HG02642 (cell line): ENCODE measurements around the gene MNX1.
A peak's percentile ranks its signal among the peaks of the same experiment; 100 is the strongest.

ENCODE experiments used
- ATAC-seq: cut with Tn5 transposase; IDR thresholded peaks from one replicate; pipeline ENCODE4 v1.9.1; 2021; ENCODE audit warnings: mild to moderate bottlenecking; ENCODE audit not compliant: unreplicated experiment, poor library complexity

Gene MNX1

DNA sequence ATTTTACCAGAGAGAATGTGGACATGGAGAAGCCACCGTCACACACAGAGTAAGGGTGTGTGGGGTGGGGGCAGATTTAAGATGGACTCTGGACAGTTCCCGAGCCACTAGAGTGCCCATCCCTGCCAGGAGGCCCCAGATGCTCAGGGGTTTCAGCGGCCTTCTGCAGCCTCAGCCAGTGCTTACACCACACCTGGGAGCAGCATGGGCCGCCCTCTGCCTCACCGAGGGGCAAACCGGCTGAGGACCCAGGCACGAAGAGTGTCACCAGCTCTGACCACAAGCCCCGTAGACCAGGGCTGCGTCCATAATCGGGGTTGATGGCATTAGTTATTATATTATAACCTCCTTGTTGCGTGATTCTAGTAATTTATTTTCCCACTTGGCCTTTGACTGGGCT, 6.7 kb upstream of the MNX1 start:
- ATAC-seq: no peak

DNA sequence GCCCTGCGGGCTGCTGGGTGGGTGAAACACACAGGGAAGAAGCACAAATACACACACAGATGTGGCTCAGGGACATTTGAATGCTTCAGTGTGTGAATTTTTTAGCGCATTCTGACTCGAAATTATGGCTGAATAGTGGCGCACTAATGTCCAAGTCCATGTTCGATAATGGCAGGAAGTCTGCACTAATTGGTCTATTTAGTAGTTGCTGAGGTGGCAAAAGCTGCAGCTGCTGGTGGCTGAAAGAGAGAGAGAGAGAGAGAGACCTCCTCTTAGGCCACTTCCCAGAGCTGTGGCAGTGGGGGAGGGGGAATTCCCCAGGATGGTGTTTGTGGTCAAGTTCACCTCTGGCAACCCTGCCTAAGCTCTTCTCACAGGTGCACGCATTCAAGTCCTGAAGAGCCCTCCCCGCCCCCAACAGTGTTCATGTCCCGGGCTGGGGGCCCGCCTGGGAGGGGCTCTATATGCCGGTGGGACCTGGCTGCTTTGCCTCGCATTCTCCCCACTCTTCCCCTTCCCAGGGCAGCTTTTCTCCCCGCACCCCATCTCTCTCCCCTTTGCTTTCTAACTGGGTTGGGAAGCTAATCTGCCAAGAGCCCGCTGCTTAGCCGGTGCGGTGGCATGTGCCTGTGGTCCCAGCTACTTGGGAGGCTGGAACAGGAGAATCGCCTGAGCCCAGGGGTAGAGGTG, 6.0 kb upstream of the MNX1 start:
- peak; percentile 74 for ATAC-seq

DNA sequence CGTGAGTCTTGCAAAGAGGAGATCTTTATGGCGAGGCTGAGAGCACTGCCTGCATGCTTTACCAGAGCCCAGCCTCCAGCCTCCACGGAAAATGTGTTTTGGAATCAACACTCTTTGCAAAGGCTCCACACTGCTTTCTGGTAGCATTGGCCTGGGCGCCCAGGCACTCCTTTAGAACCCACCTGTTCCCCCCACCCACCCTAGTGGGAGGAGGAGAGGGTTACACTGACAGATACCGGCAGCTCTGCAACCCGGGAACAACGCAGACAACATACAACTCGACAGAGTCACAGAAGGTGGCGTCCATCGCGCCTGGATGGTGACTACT, 5.5 kb upstream of the MNX1 start:
- ATAC-seq: peak; percentile 13

DNA sequence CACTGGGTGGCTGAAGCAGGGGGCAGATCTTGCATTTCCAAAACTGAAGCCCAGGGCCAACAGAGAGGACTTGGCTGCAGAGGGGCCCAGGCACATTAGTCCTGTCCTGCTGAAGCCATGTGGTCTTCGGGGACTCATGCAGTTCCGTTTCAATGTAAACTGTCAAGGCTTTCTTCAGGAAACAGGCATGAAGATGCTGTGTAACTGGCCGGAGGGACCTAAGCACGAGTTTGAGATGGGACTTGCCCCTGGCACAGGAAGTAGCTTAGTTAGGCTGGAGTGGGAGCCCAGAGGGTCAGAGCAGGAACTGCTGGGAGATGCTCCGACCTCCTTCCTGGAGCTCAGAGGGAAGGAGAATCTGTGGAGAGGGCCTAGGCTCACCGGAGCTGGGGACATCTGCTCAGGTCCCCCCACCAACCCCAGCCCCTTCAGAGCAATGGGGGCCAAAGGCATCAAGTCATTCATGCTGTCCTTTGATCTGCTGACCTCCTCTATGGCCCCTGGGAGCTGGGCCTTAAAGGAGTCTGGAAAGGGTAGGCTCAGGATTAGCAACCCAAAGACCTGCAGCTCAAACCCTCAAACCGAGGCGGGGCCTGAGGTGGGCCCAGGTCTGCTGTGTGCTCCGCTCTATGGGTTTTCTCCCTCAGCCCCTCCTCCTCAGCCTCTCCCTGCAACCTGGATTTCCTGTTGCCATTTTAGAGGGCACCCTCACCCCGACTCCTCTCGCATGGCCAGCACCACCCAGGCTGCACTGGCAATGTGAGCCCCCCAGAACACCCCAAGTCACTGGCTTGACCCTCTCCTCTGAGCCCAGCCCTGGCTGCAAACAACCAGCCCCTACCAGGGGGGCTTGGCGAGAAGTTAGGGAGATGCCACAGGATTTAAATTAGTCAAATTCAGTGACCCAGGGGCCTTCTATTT, 4.4 kb upstream of the MNX1 start:
- ATAC-seq: no peak

DNA sequence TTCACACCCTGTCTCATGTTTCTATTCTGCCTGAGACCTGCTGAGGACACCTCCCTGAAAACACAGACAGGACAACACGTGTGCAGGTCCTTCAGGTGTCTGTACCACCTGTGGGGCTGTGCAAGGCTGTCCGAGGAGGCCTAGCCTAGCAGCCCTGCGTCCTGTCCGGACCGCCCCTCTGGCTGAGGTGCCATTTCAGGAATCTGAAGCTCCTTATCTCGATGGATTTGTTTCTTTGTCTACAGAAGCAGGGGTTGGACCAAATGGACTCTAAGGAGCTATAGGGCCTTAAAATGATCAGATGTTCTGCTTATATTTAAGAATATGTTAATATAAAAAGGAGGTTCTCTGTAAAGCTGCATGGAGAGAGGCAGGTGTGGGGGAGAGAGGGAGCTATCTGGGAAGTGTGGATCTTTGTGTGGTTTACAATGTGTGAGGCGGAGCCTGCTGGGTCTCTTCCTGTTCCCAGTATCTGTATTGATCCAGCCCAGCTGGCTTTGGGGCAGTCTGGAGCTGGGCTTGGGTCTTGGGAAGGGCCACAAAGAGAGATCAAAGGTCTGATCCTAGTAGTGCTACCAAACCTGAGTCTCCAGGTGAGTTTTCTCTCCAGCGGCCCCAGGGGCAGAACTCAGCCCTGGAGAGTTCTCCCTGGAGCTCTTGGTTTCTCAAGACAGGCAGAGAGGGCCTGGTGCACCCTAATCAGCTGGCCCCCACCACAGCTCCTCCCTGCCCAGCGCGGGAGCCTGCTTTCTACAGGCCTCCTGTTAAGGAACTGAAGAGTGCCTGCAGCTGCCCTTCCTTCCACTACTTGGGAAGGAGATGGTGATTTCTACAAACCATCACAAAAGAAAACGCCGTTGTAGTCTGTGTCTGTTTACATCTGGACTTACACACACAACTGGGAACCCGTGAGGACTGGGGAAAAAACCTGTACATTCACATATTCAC, 3.4 kb upstream of the MNX1 start:
- no peak for ATAC-seq

DNA sequence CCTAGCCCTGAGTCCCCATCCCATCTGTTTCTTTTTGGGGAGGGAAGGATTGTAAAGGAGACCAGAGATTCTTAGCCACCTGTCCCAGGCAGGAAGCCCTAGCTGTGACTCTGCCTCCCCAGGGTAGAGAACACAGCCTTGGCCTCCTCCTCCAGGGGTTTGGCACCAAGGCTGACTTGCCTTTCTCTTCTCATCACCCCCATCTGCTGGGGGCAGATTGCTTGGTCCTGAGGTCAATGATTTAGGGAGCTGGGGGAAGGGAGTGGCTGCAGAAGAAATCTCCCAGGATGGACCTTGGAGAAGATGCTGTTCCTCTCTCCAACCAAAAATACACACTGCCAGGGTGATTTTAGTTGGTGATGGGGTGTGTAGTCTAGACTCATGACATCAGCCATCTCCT, 2.6 kb upstream of the MNX1 start:
- no peak for ATAC-seq

DNA sequence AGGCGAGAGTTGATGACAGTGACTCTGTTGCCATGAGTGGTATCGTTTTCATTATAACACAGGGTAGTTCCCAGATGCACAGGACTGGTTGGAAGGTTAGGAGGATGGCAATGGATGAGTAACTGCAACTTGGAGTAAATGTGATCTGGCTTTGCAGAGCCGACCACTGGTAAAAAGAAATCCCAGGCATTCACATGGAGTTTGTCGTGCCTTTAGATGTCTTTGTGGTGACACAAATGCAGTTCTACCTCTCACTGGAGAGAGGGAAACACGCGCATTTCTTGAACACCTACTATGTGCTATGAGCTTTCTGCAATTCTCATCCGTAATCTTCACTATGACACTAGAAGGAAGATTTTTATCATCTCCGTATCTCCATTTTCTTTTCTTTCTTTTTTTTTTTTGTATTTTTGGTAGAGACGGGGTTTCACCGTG, 1.7 kb upstream of the MNX1 start:
- no peak for ATAC-seq

DNA sequence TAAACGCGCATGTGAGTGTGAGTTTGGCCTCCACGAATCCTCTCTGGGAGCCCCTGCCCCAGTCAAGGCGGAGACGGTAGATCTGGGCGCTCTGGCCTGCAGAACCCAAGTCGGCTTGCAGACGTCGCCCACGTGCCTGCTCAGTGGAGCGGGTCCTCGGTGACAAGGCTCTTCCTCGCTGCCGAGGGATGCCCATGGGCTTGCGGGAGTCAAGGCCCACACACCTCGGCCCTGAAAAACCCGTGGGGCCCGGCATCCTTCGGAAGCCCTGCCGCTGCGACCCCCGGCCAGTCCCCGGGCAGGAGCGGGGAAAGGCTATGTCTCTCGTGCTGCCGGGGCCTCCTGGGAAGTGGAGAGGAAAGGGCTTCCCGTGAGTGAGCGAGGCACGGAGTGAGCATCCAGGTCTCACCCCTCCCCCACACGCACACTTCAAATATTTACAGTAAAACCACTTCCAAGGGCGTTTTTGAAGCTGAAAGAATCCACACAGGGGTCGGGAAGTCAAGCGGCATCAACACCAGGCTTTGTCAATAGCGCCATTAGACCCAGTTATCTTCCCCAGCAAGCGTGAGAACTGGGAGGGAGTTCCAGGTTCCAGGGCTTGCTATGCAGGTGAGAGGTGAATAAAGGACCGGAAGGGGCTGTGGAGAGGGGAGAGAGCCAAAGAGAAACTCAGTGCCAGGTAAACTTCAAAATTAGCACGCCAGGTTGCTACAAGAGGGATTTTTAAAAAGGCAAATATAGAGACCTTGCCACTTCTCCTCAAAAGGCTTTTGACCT, 1.1 kb upstream of the MNX1 start:
- ATAC-seq: no peak

DNA sequence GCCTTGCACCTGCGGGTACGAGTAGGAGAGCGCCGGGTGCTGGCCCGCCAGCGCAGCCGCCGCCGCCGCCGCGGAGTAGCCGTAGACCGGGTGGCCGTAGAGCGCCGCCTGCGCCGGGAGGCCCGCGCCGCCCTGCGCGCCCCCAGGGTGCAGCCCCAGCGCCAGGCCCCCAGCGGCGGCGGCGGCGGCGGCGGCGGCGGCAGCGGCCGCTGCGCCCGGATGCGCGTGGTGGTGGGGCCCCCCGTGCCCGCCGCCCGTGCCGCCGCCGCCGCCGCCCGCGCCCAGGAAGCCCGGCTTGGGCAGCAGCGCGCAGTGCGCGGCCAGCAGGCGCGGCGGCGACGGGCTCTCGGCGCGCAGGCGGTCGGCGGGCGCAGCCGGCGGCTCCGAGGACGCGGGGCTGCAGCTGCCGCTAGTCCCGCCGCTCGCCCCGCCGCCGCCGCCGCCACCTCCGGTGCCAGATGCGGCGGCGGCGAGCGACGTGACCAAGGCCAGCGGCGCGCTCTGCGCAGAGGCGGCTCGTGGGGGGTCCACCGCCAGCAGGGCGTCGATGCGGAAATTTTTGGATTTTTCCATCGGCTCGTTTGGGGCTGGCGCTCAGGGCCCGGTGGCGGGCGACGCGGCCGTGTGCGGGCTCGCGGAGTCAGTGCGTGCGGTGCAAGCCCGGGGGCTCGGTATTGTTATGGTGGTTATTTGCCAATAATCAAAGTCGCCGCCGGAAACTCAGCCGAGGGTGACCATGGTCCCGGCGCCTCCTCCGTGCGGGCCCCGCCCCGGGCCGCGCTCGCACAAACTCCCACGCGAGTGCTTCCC, 480 bp downstream of the MNX1 start:
- ATAC-seq: peak; percentile 35

DNA sequence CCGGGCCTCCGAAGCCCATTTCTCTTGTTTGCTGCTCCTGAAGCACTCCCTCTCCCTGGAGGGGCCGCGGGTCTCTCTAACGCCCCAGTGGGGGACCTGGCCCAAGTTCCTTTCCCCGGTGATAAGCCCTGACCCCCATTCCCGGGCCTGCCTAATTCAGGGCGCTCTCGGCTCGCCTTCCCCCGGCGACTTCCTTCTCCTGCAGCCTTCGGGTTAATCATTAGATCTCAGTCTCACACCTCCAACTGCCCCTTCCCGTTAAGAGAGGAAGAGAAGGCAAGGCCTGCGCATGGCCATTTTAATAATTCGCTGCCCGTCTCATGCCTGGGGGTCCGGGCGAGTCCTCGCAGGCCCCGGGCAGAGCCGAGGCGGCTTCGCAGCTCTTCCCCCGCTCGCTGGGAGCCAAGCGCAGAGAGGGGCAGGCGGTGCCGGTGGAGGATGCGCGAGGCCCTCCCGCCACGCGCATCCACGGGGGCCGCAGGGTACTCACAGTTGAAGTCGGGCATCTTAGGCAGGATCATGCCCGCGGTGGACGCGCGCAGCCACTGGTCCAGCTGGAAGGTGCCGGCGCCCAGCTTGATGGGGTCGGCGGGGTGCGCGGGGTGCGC, 1.2 kb downstream of the MNX1 start:
- peak; percentile 29 for ATAC-seq

DNA sequence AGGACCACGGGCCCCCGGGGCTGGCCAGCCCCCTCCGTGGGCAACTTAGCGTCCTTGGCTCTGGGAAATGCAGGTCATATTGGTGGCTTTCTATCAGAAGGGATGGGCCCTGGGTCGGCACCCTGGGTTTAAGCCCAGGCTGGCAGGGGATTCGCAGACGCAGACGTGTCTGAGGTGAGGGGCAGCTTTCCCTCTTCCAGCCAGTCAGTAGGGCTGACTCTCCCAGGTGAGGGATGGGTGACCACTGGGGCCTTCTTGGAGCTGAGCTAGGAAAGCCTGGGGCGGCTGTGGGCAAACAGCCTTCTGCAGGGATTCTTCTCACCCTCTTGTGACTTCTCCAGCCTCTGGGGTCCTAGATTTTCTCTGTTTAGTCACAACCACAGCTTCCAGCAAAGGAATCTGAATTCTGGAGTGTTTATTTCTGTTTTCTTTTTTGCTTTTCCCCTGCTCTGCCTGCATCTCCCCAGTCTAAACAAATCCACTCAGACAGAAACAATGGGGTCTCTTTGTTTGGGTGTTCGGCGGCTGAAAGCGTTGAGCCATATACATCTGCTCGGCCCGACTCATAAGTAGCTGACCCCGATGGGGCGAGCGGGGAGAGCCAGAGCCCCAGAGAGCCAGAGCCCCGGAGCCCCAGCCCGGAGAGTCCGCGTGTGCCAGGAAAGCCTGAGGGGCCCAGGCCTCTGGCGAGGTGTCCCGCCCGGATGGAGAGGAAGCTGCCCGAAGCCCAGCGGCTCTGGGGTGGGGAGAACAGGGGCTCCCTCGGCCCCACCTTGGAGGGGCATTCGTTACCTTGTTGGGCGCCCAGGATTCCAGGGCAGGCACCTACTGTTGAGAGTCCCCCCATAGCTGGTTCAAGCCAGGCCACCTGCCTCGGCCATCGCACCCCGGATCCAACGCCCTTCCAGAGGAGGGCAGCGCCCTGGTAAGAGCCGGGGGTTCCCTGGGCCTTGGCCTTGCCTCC, 2.0 kb downstream of the MNX1 start:
- peak; percentile 0 for ATAC-seq

DNA sequence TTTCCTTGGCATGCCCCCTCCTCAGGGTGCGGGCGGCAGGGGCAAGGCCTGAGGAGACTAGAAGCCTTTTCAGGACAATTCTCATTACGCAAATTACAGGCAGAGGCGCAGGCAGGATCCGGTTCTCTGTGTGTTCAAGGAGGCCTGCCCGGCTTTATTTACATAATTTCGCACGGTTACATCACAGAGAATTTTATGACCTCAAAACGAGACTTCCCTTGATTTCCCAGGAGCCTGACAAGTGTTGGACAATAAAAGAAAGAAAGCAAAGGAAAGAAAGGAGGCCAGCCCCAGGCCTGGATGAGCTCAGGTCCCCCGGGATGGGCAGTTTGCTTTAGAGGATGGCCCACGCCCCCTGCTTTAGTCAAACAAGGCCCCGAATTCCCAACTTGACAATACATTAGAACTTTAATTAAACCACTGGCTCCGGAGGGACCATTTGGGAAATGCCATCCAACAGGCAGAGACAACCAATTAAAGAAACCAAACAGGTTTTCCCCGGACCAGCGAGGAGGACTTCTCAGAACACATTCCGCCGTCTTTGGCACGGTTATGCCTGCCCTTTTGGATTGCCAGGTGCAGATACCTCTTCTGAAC, 2.9 kb downstream of the MNX1 start:
- ATAC-seq: no peak

DNA sequence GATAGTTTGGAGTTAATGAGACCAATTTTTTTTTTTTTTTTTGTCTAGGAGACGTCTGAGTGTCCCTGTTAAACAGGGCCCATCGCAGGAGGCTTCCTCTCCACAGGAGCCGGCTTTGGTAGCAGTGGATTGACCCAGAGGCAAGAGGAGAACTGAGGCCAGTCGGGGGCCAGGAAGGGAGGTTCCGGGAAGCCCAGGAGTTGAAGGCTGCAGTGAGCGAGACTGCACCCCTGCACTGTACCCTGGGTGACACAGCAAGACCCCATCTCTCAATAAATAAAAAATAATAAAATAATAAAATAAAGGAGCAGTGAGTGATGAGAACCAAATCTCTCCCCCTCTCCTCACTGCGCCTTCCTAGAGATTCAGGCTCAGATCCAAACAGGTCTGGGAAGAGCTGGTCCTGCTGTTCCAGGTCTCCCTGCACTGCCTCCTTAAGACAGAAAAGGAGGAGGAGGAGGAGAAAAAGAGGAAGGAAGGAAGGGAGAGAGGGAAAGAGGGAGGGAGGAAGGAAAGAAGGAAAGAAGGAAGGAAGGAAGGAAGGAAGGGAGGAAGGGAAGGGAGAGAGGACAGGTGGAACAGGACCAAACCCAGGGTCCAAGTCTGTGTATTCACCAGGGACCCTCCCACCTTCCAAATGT, 3.5 kb downstream of the MNX1 start:
- ATAC-seq: no peak

DNA sequence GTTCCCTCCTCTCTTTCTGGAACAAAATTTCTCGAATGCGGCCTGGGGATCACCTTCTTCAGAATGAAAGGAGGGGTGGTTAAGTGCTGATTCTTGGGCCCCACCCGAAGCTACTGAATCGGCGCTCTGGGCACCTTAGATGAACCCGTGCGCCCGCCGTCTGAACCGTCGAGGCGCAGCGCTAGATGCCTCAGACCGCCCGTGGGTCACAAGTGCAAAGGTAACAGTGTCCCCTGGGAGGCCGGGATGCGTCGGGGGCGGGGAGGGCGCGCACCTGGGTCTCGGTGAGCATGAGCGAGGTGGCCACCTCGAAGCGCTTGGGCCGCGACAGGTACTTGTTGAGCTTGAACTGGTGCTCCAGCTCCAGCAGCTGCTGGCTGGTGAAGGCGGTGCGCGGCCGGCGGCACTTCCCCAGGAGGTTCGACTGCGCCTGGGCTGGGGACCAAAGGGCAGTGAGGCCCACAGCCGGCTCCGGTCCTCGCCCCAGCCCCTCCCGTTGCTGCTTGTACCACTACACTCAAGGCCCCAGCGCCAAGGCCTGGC, 4.2 kb downstream of the MNX1 start:
- no peak for ATAC-seq

DNA sequence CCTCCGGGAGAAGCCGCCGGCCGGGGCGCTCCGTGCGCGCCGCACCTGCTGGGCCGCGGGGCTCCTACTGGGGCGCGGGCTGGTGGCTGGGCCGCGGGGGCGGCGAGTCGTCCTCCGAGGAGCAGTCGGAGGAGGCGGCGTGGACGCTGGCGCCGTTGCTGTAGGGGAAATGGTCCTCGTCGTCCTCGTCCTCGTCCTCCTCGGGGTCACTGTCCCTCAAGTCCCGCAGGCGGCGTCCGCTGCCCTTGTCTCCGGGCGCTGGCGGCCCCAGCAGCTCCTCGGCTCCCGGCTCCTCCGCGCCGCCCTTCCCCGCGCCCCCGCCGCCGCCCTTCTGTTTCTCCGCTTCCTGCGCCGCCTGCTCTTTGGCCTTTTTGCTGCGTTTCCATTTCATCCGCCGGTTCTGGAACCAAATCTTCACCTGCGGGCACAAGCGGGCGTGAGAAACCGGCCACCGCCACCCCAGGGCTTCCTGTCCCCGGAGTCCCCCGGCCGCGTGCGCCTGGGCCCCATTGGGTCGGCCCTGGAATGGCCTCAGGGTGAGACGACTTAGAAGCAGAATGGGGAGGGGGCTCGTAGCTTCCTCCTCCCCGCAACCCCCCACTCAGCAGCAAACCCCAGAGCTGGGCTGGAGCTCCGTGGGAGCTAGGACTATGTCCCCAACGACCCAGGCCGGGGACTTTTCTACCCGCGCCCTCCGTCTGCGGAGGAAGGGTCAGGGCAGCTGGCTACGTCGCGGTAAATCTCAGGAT, 4.8 kb downstream of the MNX1 start:
- ATAC-seq: no peak
